ENCODE results near the gene TBL1XR1.
"Not testable (repeated sequence)": the region's sequence is repeated elsewhere in the genome, so short reads cannot be mapped to it uniquely, and the experiment has no call there.

The TBL1XR1 gene

GRCh38 chr3:177182352-177182751 is 14.9 kb downstream of the TBL1XR1 start:
- Mint-ChIP-seq H3K36me3 (ENCODE audit: low read depth) (peaks cover 45% of the 10 kb centered on the region), H3K27me3 (no peaks in the 10 kb centered on the region), H3K4me1 (ENCODE audit: low read depth) (peaks cover 81% of the 10 kb centered on the region), H3K9me3 (peaks cover 2% of the 10 kb centered on the region), H3K27ac (peak overlapping the region; percentile 68), H3K4me3 (no peak overlapping the region)
- no peak for DNase-seq

- Mint-ChIP-seq H3K9me3 (peaks cover 2% of the 10 kb centered on the region), H3K4me3 (no peak overlapping the region), H3K4me1 (ENCODE audit: low read depth) (peaks cover 80% of the 10 kb centered on the region), H3K36me3 (ENCODE audit: low read depth) (peaks cover 47% of the 10 kb centered on the region), H3K27me3 (no peaks in the 10 kb centered on the region), H3K27ac (peak overlapping the region; percentile 9)
- DNase-seq, result no peak
Observed at GRCh38 chr3:177181418-177181817, 15.9 kb downstream of the TBL1XR1 start.

- peak overlapping the region; percentile 11 for H3K27ac Mint-ChIP-seq
- peaks cover 2% of the 10 kb centered on the region for H3K9me3 Mint-ChIP-seq
- no peak for DNase-seq
- peaks cover 75% of the 10 kb centered on the region for H3K4me1 Mint-ChIP-seq (ENCODE audit: low read depth)
- H3K4me3 Mint-ChIP-seq, result no peak overlapping the region
- H3K36me3 Mint-ChIP-seq (ENCODE audit: low read depth), result peaks cover 46% of the 10 kb centered on the region
- H3K27me3 Mint-ChIP-seq, result no peaks in the 10 kb centered on the region
Observed at GRCh38 chr3:177180506-177180905, 16.8 kb downstream of the TBL1XR1 start.

GRCh38 chr3:177179281-177180067 is 17.8 kb downstream of the TBL1XR1 start:
- Mint-ChIP-seq H3K4me1 (ENCODE audit: low read depth) (peaks cover 72% of the 10 kb centered on the region), H3K27me3 (no peaks in the 10 kb centered on the region), H3K9me3 (peaks cover 2% of the 10 kb centered on the region), H3K4me3 (no peak overlapping the region), H3K36me3 (ENCODE audit: low read depth) (peaks cover 51% of the 10 kb centered on the region), H3K27ac (peak overlapping the region; percentile 67)
- DNase-seq, result no peak

GRCh38 chr3:177177749-177178221 is 19.5 kb downstream of the TBL1XR1 start:
- H3K36me3 Mint-ChIP-seq (ENCODE audit: low read depth), result peaks cover 57% of the 10 kb centered on the region
- no peak overlapping the region for H3K4me3 Mint-ChIP-seq
- H3K4me1 Mint-ChIP-seq (ENCODE audit: low read depth), result peaks cover 70% of the 10 kb centered on the region
- H3K27me3 Mint-ChIP-seq, result no peaks in the 10 kb centered on the region
- peaks cover 2% of the 10 kb centered on the region for H3K9me3 Mint-ChIP-seq
- H3K27ac Mint-ChIP-seq, result no peak overlapping the region
- DNase-seq, result no peak

- no peak overlapping the region for H3K4me3 Mint-ChIP-seq
- peaks cover 67% of the 10 kb centered on the region for H3K36me3 Mint-ChIP-seq (ENCODE audit: low read depth)
- H3K27ac Mint-ChIP-seq, result peak overlapping the region; percentile 76
- peaks cover 66% of the 10 kb centered on the region for H3K4me1 Mint-ChIP-seq (ENCODE audit: low read depth)
- H3K9me3 Mint-ChIP-seq, result no peaks in the 10 kb centered on the region
- DNase-seq, result no peak
- no peaks in the 10 kb centered on the region for H3K27me3 Mint-ChIP-seq
Observed at GRCh38 chr3:177174607-177175170, 22.6 kb downstream of the TBL1XR1 start.

- H3K9me3 Mint-ChIP-seq, result peaks cover 4% of the 10 kb centered on the region
- H3K4me1 Mint-ChIP-seq (ENCODE audit: low read depth), result peaks cover 67% of the 10 kb centered on the region
- peak overlapping the region; percentile 34 for H3K27ac Mint-ChIP-seq
- no peak overlapping the region for H3K4me3 Mint-ChIP-seq
- H3K36me3 Mint-ChIP-seq (ENCODE audit: low read depth), result peaks cover 64% of the 10 kb centered on the region
- H3K27me3 Mint-ChIP-seq, result no peaks in the 10 kb centered on the region
- no peak for DNase-seq
Observed at GRCh38 chr3:177169936-177170722, 27.2 kb downstream of the TBL1XR1 start.

GRCh38 chr3:177168431-177168830 is 28.9 kb downstream of the TBL1XR1 start:
- Mint-ChIP-seq H3K4me3 (no peak overlapping the region), H3K9me3 (peaks cover 7% of the 10 kb centered on the region)

GRCh38 chr3:177162742-177163141 is 34.5 kb downstream of the TBL1XR1 start:
- peaks cover 9% of the 10 kb centered on the region for H3K9me3 Mint-ChIP-seq
- H3K36me3 Mint-ChIP-seq (ENCODE audit: low read depth), result peaks cover 73% of the 10 kb centered on the region
- H3K4me1 Mint-ChIP-seq (ENCODE audit: low read depth), result peaks cover 68% of the 10 kb centered on the region
- H3K4me3 Mint-ChIP-seq, result no peak overlapping the region
- no peak overlapping the region for H3K27ac Mint-ChIP-seq
- no peak for DNase-seq
- H3K27me3 Mint-ChIP-seq, result no peaks in the 10 kb centered on the region

More at GRCh38 chr3:177168431-177168830, 28.9 kb downstream of the TBL1XR1 start:
- Mint-ChIP-seq H3K27me3 (no peaks in the 10 kb centered on the region), H3K4me1 (ENCODE audit: low read depth) (peaks cover 67% of the 10 kb centered on the region), H3K27ac (no peak overlapping the region), H3K36me3 (ENCODE audit: low read depth) (peaks cover 71% of the 10 kb centered on the region)
- no peak for DNase-seq

- Mint-ChIP-seq H3K4me1 (ENCODE audit: low read depth) (peaks cover 69% of the 10 kb centered on the region), H3K36me3 (ENCODE audit: low read depth) (peaks cover 67% of the 10 kb centered on the region), H3K27ac (peak overlapping the region; percentile 82)
- not testable (repeated sequence) for H3K4me3 Mint-ChIP-seq, H3K27me3 Mint-ChIP-seq, H3K9me3 Mint-ChIP-seq, DNase-seq
Observed at GRCh38 chr3:177161603-177162002, 35.7 kb downstream of the TBL1XR1 start.

GRCh38 chr3:177158461-177158860 is 38.8 kb downstream of the TBL1XR1 start:
- peaks cover 3% of the 10 kb centered on the region for H3K9me3 Mint-ChIP-seq

GRCh38 chr3:177157492-177157891 is 39.8 kb downstream of the TBL1XR1 start:
- peaks cover 49% of the 10 kb centered on the region for H3K36me3 Mint-ChIP-seq (ENCODE audit: low read depth)
- H3K4me3 Mint-ChIP-seq, result no peak overlapping the region
- H3K27me3 Mint-ChIP-seq, result no peaks in the 10 kb centered on the region
- H3K4me1 Mint-ChIP-seq (ENCODE audit: low read depth), result peaks cover 59% of the 10 kb centered on the region
- no peak overlapping the region for H3K27ac Mint-ChIP-seq
- no peak for DNase-seq
- H3K9me3 Mint-ChIP-seq, result peaks cover 3% of the 10 kb centered on the region

More at GRCh38 chr3:177158461-177158860, 38.8 kb downstream of the TBL1XR1 start:
- H3K27me3 Mint-ChIP-seq, result no peaks in the 10 kb centered on the region
- DNase-seq, result no peak
- H3K27ac Mint-ChIP-seq, result no peak overlapping the region
- peaks cover 57% of the 10 kb centered on the region for H3K4me1 Mint-ChIP-seq (ENCODE audit: low read depth)
- H3K4me3 Mint-ChIP-seq, result no peak overlapping the region
- H3K36me3 Mint-ChIP-seq (ENCODE audit: low read depth), result peaks cover 58% of the 10 kb centered on the region

GRCh38 chr3:177154733-177155132 is 42.5 kb downstream of the TBL1XR1 start:
- peaks cover 36% of the 10 kb centered on the region for H3K36me3 Mint-ChIP-seq (ENCODE audit: low read depth)
- no peaks in the 10 kb centered on the region for H3K9me3 Mint-ChIP-seq
- H3K4me1 Mint-ChIP-seq (ENCODE audit: low read depth), result peaks cover 62% of the 10 kb centered on the region
- H3K27ac Mint-ChIP-seq, result no peak overlapping the region
- no peak for DNase-seq
- no peak overlapping the region for H3K4me3 Mint-ChIP-seq
- H3K27me3 Mint-ChIP-seq, result no peaks in the 10 kb centered on the region

- no peaks in the 10 kb centered on the region for H3K9me3 Mint-ChIP-seq
- no peak for DNase-seq
- H3K27me3 Mint-ChIP-seq, result no peaks in the 10 kb centered on the region
- H3K4me3 Mint-ChIP-seq, result peak overlapping the region; percentile 49
- peaks cover 38% of the 10 kb centered on the region for H3K36me3 Mint-ChIP-seq (ENCODE audit: low read depth)
- H3K27ac Mint-ChIP-seq, result peak overlapping the region; percentile 87
- H3K4me1 Mint-ChIP-seq (ENCODE audit: low read depth), result peaks cover 68% of the 10 kb centered on the region
Observed at GRCh38 chr3:177150970-177151627, 46.2 kb downstream of the TBL1XR1 start.
